BJ (cell line): ENCODE data around the gene NDRG2. TPM values are rescaled to one million over a fixed set of nuclear protein-coding genes. Genes with fewer than 3 reads are reported as not detected.

Experiments used
- CTCF ChIA-PET: fragments of 350-600 bp; formaldehyde crosslinking; extraction: SDS; loops from one replicate; lab custom pipeline; 2021; ENCODE audit warnings: antibody characterized with exemption, inconsistent platforms; lab: Yijun Ruan, JAX
- POLR2A ChIA-PET: fragments of 300-600 bp; sonication (Branson Sonifier 250); formaldehyde crosslinking; extraction: SDS; loops from one replicate; lab custom pipeline; 2021; ENCODE audit warnings: antibody characterized with exemption; lab: Charles Lee
- DNase-seq: peaks from one replicate; pipeline ENCODE4 v3.0.0-alpha.2; 2011; ENCODE audit warnings: low read depth
- H3K27me3 ChIP-seq: 2 replicates; pipeline ENCODE4 v1.6.0; 2011; ENCODE audit warnings: low read length; ENCODE audit not compliant: control insufficient read depth, insufficient read depth
- H3K36me3 ChIP-seq: 2 replicates; pipeline ENCODE4 v1.5.1; 2011; ENCODE audit warnings: low read length; ENCODE audit not compliant: control insufficient read depth, insufficient read depth
- H3K4me3 ChIP-seq: 2 replicates; pipeline ENCODE4 v1.5.1; 2011; ENCODE audit warnings: low read depth, mild to moderate bottlenecking, control low read depth, low read length
- CTCF ChIP-seq: IDR thresholded peaks from 2 replicates; pipeline ENCODE4 v1.5.1; 2011; ENCODE audit warnings: low read depth, mild to moderate bottlenecking, control low read depth, inconsistent platforms, low read length, moderate library complexity; ENCODE audit not compliant: insufficient read depth
- polyA plus RNA-seq: library from polyadenylated mRNA; depleted of rRNA; stranded (reverse); fragments of >200 nt; gene quantifications from 2 replicates; pipeline ENCODE4 v1.2.3, GENCODE V29; 2011

The NDRG2 gene
- polyA plus RNA-seq, 1 experiment, result 1.1 TPM

- Histone ChIP-seq H3K36me3 (no peaks in the 10 kb centered on the region), H3K27me3 (peaks cover 42% of the 10 kb centered on the region), H3K4me3 (no peak overlapping the region; the same call in 1 of the 2 replicates)
- no peak for TF ChIP-seq CTCF
- ChIA-PET CTCF (interaction anchor here (1.1 to 15.6 kb wide), 4 partner anchors 9 to 82 kb away, joined by 4 to 233 read pairs (median 15); partner anchors contain the start of genes ARHGEF40 and TMEM253), POLR2A (no interaction called here)
- DNase-seq, result no peak
Measured at GRCh38 chr14:21023817-21024584, 860 bp downstream of the NDRG2 start.

GRCh38 chr14:21023174-21023573, 1.7 kb downstream of the NDRG2 start:
- ChIA-PET POLR2A (no interaction called here), CTCF (interaction anchor here (1.1 to 15.6 kb wide), 5 partner anchors 8 to 83 kb away, joined by 3 to 233 read pairs (median 14); partner anchors contain the start of genes ARHGEF40 and TMEM253)
- Histone ChIP-seq H3K27me3 (peaks cover 42% of the 10 kb centered on the region), H3K4me3 (no peak overlapping the region), H3K36me3 (no peaks in the 10 kb centered on the region)
- DNase-seq, result no peak
- TF ChIP-seq CTCF, result no peak

- TF ChIP-seq CTCF, result no peak
- POLR2A ChIA-PET, result no interaction called here
- no peak overlapping the region for H3K4me3 ChIP-seq
- H3K36me3 ChIP-seq, result no peaks in the 10 kb centered on the region
- no peak for DNase-seq
- CTCF ChIA-PET, result interaction anchor here (1.1 to 15.6 kb wide), 5 partner anchors 8 to 84 kb away, joined by 3 to 233 read pairs (median 14); partner anchors contain the start of genes ARHGEF40 and TMEM253
- H3K27me3 ChIP-seq, result peaks cover 42% of the 10 kb centered on the region
Measured at GRCh38 chr14:21022686-21023085, 2.2 kb downstream of the NDRG2 start.

GRCh38 chr14:21020977-21021545, 3.8 kb downstream of the NDRG2 start:
- no peak for DNase-seq
- ChIA-PET POLR2A (no interaction called here), CTCF (interaction anchor here (0.6 to 15.6 kb wide), 6 partner anchors 15 to 85 kb away, joined by 3 to 233 read pairs (median 104); partner anchors contain the start of genes RNASE7, SLC39A2, TMEM253 and ZNF219)
- peaks cover 37% of the 10 kb centered on the region for H3K27me3 ChIP-seq
- H3K4me3 ChIP-seq, result no peak overlapping the region
- no peaks in the 10 kb centered on the region for H3K36me3 ChIP-seq
- no peak for TF ChIP-seq CTCF

GRCh38 chr14:21019366-21019765, 5.5 kb downstream of the NDRG2 start:
- Histone ChIP-seq H3K4me3 (no peak overlapping the region), H3K36me3 (no peaks in the 10 kb centered on the region), H3K27me3 (peaks cover 24% of the 10 kb centered on the region)
- TF ChIP-seq CTCF, result no peak
- ChIA-PET CTCF (interaction anchor here (1.0 to 15.6 kb wide), 9 partner anchors 9 to 87 kb away, joined by 3 to 233 read pairs (median 6); partner anchors contain the start of genes RNASE7, TMEM253 and ZNF219), POLR2A (no interaction called here)
- DNase-seq, result no peak
